Measurements from ENCODE around the gene SRC. TPM values are rescaled to one million over a fixed set of nuclear protein-coding genes. Genes with fewer than 3 reads are reported as not detected.

The SRC gene
- total RNA-seq, 4 donors from 2014 or later, result 18.8 to 39.5 (median 26.0) TPM

DNA sequence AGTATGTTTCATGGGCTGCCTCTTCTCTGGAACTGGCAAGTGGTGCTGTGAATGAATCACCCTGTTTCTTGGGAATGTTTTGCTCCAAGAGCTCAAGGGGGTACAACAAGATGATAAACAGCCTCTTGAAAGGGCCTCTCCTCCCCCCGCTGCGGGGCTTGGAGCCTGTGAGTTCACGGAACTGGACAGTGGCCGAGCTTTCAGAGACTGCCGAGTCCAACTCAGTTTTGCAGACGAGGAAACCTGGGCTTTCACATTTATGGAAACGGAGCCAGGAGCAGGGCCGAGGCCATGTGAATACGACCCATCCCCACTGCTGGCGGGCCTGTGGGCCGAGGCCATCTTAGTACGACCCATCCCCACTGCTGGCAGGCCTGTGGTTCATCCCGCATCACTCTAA, 18.2 kb upstream of the SRC start:
- WGBS, result 92% methylated on average over 13 of the region's 13 CpGs
- Histone ChIP-seq H3K36me3 (no peaks in the 10 kb centered on the region), H3K27ac (peak overlapping the region; percentile 15), H3K27me3 (no peaks in the 10 kb centered on the region), H3K4me1 (peaks cover 21% of the 10 kb centered on the region), H3K4me3 (no peak overlapping the region), H3K9me3 (no peaks in the 10 kb centered on the region)
- DNase-seq (ENCODE audit: low spot score in 2 of 2), result peak; percentile 89 to 92
- TF ChIP-seq, protein P1, sequence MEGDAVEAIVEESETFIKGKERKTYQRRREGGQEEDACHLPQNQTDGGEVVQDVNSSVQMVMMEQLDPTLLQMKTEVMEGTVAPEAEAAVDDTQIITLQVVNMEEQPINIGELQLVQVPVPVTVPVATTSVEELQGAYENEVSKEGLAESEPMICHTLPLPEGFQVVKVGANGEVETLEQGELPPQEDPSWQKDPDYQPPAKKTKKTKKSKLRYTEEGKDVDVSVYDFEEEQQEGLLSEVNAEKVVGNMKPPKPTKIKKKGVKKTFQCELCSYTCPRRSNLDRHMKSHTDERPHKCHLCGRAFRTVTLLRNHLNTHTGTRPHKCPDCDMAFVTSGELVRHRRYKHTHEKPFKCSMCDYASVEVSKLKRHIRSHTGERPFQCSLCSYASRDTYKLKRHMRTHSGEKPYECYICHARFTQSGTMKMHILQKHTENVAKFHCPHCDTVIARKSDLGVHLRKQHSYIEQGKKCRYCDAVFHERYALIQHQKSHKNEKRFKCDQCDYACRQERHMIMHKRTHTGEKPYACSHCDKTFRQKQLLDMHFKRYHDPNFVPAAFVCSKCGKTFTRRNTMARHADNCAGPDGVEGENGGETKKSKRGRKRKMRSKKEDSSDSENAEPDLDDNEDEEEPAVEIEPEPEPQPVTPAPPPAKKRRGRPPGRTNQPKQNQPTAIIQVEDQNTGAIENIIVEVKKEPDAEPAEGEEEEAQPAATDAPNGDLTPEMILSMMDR (IDR thresholded peaks at IDR 0.05), result no peak
- TF ChIP-seq EP300 (IDR thresholded peaks at IDR 0.05), result no peak
- TF ChIP-seq POLR2AphosphoS5 (IDR thresholded peaks at IDR 0.05), result no peak
- no peak for TF ChIP-seq POLR2A (IDR thresholded peaks at IDR 0.05)

DNA sequence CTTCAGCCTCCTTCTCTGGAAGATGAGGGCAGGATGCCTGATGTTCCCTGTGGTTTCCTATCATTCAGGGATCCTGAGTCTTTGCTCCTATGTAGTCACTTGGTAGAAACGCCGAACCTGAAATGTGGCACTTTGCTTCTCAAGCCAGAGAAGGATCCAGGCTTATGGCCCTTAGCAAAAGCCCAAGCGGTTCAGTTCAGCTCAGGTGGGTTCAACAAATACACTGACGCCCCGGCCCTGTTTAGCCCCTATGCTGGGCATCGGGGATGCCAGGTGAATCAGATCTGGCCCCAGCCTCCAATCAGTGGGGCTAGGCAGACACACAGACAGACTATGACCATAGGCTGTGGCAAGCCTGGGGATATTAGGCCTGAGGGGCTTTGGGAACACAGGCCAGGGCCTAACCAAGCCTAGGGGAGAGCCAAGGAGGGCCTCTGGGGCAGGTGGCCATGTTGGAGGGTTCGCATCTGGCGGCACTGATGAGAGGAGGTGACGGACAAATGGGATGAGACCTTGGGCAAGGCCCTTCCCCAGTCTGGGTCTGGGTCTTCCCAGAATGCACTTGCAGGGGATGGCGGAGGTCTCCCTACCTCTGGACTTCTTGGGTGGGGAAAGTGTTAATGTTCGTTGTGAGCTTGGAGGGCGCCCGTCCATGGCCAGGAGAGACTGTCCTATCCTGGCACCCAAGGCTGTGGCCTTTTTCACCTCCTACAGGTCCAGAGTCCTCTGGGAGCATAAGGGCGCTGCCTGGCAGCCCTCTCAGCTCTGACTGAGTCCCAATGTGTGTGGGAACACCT, 17.6 kb upstream of the SRC start:
- 92% methylated on average over 7 of the region's 14 CpGs for WGBS
- Histone ChIP-seq H3K36me3 (no peaks in the 10 kb centered on the region), H3K9me3 (no peaks in the 10 kb centered on the region), H3K27me3 (no peaks in the 10 kb centered on the region), H3K27ac (peak overlapping the region; percentile 15), H3K4me3 (no peak overlapping the region), H3K4me1 (peaks cover 22% of the 10 kb centered on the region)
- no peak for DNase-seq (ENCODE audit: low spot score in 2 of 2)
- no peak for TF ChIP-seq POLR2A (IDR thresholded peaks at IDR 0.05)
- TF ChIP-seq, protein P1 (IDR thresholded peaks at IDR 0.05), result no peak
- no peak for TF ChIP-seq POLR2AphosphoS5 (IDR thresholded peaks at IDR 0.05)
- no peak for TF ChIP-seq EP300 (IDR thresholded peaks at IDR 0.05)

- H3K9me3 ChIP-seq, result no peaks in the 10 kb centered on the region
- WGBS, result 85% methylated on average over 6 of the region's 6 CpGs
- no peaks in the 10 kb centered on the region for H3K27me3 ChIP-seq
- DNase-seq (ENCODE audit: low spot score in 2 of 2), result no peak
- no peak overlapping the region for H3K4me3 ChIP-seq
- TF ChIP-seq POLR2A (IDR thresholded peaks at IDR 0.05) (no peak), POLR2AphosphoS5 (IDR thresholded peaks at IDR 0.05) (no peak), EP300 (IDR thresholded peaks at IDR 0.05) (no peak)
- TF ChIP-seq, protein P1 (IDR thresholded peaks at IDR 0.05), result no peak
- no peaks in the 10 kb centered on the region for H3K36me3 ChIP-seq
- H3K4me1 ChIP-seq, result peaks cover 22% of the 10 kb centered on the region
- H3K27ac ChIP-seq, result no peak overlapping the region
Observed at GRCh38 chr20:37329481-37330165, 16.3 kb upstream of the SRC start.

DNA sequence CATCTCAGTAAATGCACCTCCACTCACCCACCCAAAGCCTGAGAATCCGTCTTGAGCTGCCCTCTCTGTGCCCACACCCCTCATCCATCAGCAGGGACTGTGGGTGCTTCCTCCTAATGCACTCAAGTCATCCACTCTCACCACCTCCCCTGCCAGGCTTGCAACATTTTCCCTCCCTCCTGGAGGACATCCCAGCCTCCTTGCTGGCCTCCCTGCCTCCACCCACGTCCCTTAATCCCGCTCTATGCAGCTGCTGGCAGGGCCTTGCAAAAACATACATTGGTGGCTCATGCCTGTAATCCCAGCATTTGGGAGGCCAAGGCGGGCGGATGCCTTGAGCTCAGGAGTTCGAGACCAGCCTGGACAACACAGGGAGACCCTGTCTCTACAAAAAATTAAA, 15.6 kb upstream of the SRC start:
- H3K36me3 ChIP-seq, result no peaks in the 10 kb centered on the region
- no peak for TF ChIP-seq POLR2AphosphoS5 (IDR thresholded peaks at IDR 0.05)
- TF ChIP-seq, protein P1 (IDR thresholded peaks at IDR 0.05), result no peak
- no peak for TF ChIP-seq POLR2A (IDR thresholded peaks at IDR 0.05)
- no peak for TF ChIP-seq EP300 (IDR thresholded peaks at IDR 0.05)
- H3K4me1 ChIP-seq, result peaks cover 22% of the 10 kb centered on the region
- no peaks in the 10 kb centered on the region for H3K9me3 ChIP-seq
- no peak for DNase-seq (ENCODE audit: low spot score in 2 of 2)
- H3K27ac ChIP-seq, result no peak overlapping the region
- no peaks in the 10 kb centered on the region for H3K27me3 ChIP-seq
- WGBS, result 92% methylated on average over 6 of the region's 6 CpGs
- H3K4me3 ChIP-seq, result no peak overlapping the region

Data from suprapubic skin (tissue), 4 donors.